Hepatocyte (in vitro differentiated cells): ENCODE results near the gene RMDN2.

ENCODE experiments used
- CTCF ChIP-seq: fragments of 200-600 bp; sonication (generic); IDR thresholded peaks from 2 replicates; pipeline ENCODE4 v1.5.1; 2016; ENCODE audit warnings: antibody characterized with exemption, mild to moderate bottlenecking; ENCODE audit not compliant: poor library complexity
- EZH2 ChIP-seq: fragments of 200-600 bp; sonication (generic); IDR thresholded peaks from 2 replicates; pipeline ENCODE4 v1.6.1; 2016; ENCODE audit warnings: antibody characterized with exemption, mild to moderate bottlenecking, borderline replicate concordance

- no peak for TF ChIP-seq CTCF
- TF ChIP-seq EZH2 = no peak
These were observed 96.5 kb downstream of the RMDN2 start for GRCh38 chr2:38021589-38021988.
